ENCODE data around the gene FOXC1.

GRCh38 chr6:1616701-1617463 is 7.2 kb downstream of the FOXC1 start:
- TF ChIP-seq CTCF (IDR thresholded peaks at IDR 0.05) (no peak), POLR2AphosphoS5 (IDR thresholded peaks at IDR 0.05) (no peak), POLR2A (IDR thresholded peaks at IDR 0.05) (no peak), EP300 (IDR thresholded peaks at IDR 0.05) (no peak)
